GM10266 (cell line): ENCODE data around the gene CXCL13.
"Not testable (repeated sequence)": the region's sequence is repeated elsewhere in the genome, so short reads cannot be mapped to it uniquely, and the experiment has no call there.

ENCODE experiments used
- DNase-seq: peaks from one replicate; pipeline ENCODE4 v3.0.0; 2012; ENCODE audit errors: extremely low spot score
- CTCF ChIP-seq: IDR thresholded peaks from 2 replicates; pipeline ENCODE4 v1.5.1; 2012; ENCODE audit warnings: mild to moderate bottlenecking, low read depth; ENCODE audit not compliant: control insufficient read depth, insufficient read depth; ENCODE audit errors: missing control alignments

Gene CXCL13

GRCh38 chr4:77635876-77636275, 30.3 kb downstream of the CXCL13 start:
- no peak for DNase-seq
- TF ChIP-seq CTCF: no peak

- no peak for DNase-seq
- no peak for TF ChIP-seq CTCF
These were observed 31.3 kb downstream of the CXCL13 start for GRCh38 chr4:77636902-77637301.

- DNase-seq: not testable (repeated sequence)
These were observed 38.4 kb downstream of the CXCL13 start for GRCh38 chr4:77644069-77644468.

- no peak for DNase-seq
- TF ChIP-seq CTCF: no peak
These were observed 45.2 kb downstream of the CXCL13 start for GRCh38 chr4:77650787-77651186.

- DNase-seq: no peak
- TF ChIP-seq CTCF: no peak
These were observed 46.2 kb downstream of the CXCL13 start for GRCh38 chr4:77651820-77652219.

GRCh38 chr4:77652237-77652897, 46.7 kb downstream of the CXCL13 start:
- DNase-seq: no peak
- TF ChIP-seq CTCF: no peak

- TF ChIP-seq CTCF: no peak
- no peak for DNase-seq
These were observed 47.6 kb downstream of the CXCL13 start for GRCh38 chr4:77653162-77653758.

GRCh38 chr4:77660318-77660717, 54.7 kb downstream of the CXCL13 start:
- not testable (repeated sequence) for DNase-seq
